ENCODE results near the gene SLFN12L. TPM values are rescaled to one million over a fixed set of nuclear protein-coding genes. Genes with fewer than 3 reads are reported as not detected.
A peak's percentile ranks its signal among the peaks of the same experiment; 100 is the strongest.

SLFN12L gene
- total and polyA plus RNA-seq, 2 donors (not counting 1 experiment from before 2014, with no cell fraction given) = 0.43 to 3.8 TPM

DNA sequence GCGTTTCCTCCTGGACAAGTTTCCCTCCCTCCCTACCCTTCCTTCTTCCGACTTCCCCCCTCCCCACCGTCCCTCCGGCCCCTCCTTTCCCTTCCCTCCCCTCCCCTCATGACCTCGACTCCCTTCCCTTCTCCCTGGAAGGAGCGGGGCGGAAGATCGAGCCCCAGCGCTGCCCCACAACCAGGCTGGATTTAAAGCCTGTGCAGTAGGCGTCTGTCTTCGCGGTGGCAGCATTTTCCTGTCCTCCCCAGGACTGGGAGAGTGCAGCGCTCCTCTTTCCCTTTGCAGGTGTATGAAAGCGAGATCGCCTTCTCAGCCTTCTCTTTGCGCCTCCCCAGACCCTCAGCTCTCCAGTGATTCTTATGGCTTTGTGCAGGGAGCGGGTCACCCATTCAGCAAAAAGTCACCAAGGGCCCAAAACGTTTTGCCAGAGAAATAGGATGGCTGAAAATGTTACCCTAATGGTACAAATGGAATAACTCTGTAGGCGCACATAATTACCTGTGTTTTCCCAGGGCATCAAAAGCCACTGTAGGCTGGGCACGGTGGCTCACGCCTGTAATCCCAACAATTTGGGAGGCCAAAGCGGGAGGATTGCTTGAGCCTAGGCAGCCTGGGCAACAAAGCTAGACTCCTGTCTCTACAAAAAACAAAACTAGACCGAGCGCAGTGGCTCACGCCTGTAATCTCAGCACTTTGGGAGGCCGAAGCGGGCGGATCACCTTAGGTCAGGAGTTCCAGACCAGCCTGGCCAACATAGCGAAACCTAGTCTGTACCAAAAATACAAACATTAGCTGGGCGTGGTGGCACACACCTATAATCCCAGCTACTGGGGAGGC lies 40.8 kb downstream of the SLFN12L start:
- Histone ChIP-seq H3K9ac (ENCODE audit: low read length) (no peak overlapping the region), H3K4me2 (replicated peaks; ENCODE audit: low read depth, low read length, poor library complexity, severe bottlenecking) (peak overlapping the region; percentile 40), H3K9me3 (ENCODE audit: control extremely low read depth in 1 of 3, control insufficient read depth in 2 of 3, insufficient read depth in 1 of 3, low read length in 2 of 3) (peaks cover 7 to 39% (median 7%) of the 10 kb centered on the region in 3 donors), H2AFZ (ENCODE audit: insufficient read depth, low read depth, low read length, poor library complexity, severe bottlenecking) (no peak overlapping the region), H3K36me3 (replicated peaks in 1 of 2; ENCODE audit: control extremely low read depth in 1 of 2, control insufficient read depth in 1 of 2, extremely low read depth in 1 of 2, insufficient read depth in 2 of 2, low read length in 1 of 2) (no peaks in the 10 kb centered on the region), H3K79me2 (ENCODE audit: control insufficient read depth, insufficient read depth, low read length) (no peaks in the 10 kb centered on the region), H3K4me1 (ENCODE audit: control insufficient read depth in 2 of 2, insufficient read depth in 2 of 2, low read length in 2 of 2) (peaks cover 25 to 31% of the 10 kb centered on the region in 2 donors), H4K20me1 (ENCODE audit: control insufficient read depth, insufficient read depth, low read length, poor library complexity, severe bottlenecking) (no peaks in the 10 kb centered on the region), H3K27me3 (replicated peaks in 1 of 4; ENCODE audit: control extremely low read depth in 1 of 4, control insufficient read depth in 3 of 4, insufficient read depth in 4 of 4, low read length in 3 of 4) (peaks cover 0 to 80% (median 61%) of the 10 kb centered on the region in 4 experiments), H3K4me3 (ENCODE audit: control extremely low read depth in 1 of 5, extremely low read depth in 1 of 5, insufficient read depth in 1 of 5, low read depth in 2 of 5, low read length in 4 of 5) (no peak overlapping the region), H3K27ac (ENCODE audit: low read length in 2 of 2) (no peak overlapping the region)
- TF ChIP-seq, protein P1, sequence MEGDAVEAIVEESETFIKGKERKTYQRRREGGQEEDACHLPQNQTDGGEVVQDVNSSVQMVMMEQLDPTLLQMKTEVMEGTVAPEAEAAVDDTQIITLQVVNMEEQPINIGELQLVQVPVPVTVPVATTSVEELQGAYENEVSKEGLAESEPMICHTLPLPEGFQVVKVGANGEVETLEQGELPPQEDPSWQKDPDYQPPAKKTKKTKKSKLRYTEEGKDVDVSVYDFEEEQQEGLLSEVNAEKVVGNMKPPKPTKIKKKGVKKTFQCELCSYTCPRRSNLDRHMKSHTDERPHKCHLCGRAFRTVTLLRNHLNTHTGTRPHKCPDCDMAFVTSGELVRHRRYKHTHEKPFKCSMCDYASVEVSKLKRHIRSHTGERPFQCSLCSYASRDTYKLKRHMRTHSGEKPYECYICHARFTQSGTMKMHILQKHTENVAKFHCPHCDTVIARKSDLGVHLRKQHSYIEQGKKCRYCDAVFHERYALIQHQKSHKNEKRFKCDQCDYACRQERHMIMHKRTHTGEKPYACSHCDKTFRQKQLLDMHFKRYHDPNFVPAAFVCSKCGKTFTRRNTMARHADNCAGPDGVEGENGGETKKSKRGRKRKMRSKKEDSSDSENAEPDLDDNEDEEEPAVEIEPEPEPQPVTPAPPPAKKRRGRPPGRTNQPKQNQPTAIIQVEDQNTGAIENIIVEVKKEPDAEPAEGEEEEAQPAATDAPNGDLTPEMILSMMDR (IDR thresholded peaks at IDR 0.05) = no peak
- TF ChIP-seq EZH2 (IDR thresholded peaks at IDR 0.05; ENCODE audit: borderline replicate concordance, insufficient read depth, low read depth, low read length, poor library complexity, severe bottlenecking) = no peak
- intact Hi-C loops (cut with micrococcal nuclease) = no loop called here
- peak overlapping the region; percentile 37 for H3K27ac Mint-ChIP-seq
- ChIA-PET POLR2A (interaction anchor here (1.4 kb wide), 1 partner anchor 9 kb away, joined by 3 read pairs; no protein-coding TSS in a partner anchor), CTCF (no interaction called here)
- 31% methylated on average over 23 of the region's 30 CpGs for WGBS (ENCODE audit: insufficient coverage)
- peaks cover 2% of the 10 kb centered on the region for H3K9me3 Mint-ChIP-seq (ENCODE audit: insufficient read depth)
- H3K27me3 Mint-ChIP-seq = peaks cover 72% of the 10 kb centered on the region
- H3K4me1 Mint-ChIP-seq = peaks cover 26% of the 10 kb centered on the region
- ATAC-seq (ENCODE audit: low read depth) (no peak), DNase-seq (peak; percentile 36)
- H3K4me3 Mint-ChIP-seq = peak overlapping the region; percentile 53

DNA sequence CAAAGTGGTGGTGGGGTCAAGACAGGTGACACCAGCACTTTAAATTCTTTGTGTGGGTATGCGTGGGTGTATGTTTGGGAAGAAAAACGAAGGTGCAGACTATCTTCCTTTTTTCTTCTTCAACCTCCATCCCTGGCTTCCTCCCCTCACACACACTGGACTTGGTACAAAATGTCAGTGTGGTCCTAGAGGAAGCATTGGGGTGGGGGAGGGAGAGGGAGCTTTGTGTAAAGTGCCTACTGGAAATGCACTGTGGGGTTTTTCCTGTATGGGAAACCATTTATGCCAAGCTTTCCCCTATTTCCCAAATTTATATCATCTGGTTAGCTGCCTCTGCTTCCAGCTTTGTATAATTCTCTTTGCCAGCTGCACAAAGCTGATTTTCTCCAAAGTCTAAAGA lies 44.4 kb downstream of the SLFN12L start:
- Histone ChIP-seq H4K20me1 (ENCODE audit: control insufficient read depth, insufficient read depth, low read length, poor library complexity, severe bottlenecking) (no peaks in the 10 kb centered on the region), H3K9me3 (ENCODE audit: control extremely low read depth in 1 of 3, control insufficient read depth in 2 of 3, insufficient read depth in 1 of 3, low read length in 2 of 3) (peaks cover 10 to 59% (median 18%) of the 10 kb centered on the region in 3 donors), H3K4me3 (ENCODE audit: control extremely low read depth in 1 of 5, extremely low read depth in 1 of 5, insufficient read depth in 1 of 5, low read depth in 2 of 5, low read length in 4 of 5) (no peak overlapping the region), H2AFZ (ENCODE audit: insufficient read depth, low read depth, low read length, poor library complexity, severe bottlenecking) (no peak overlapping the region), H3K36me3 (replicated peaks in 1 of 2; ENCODE audit: control extremely low read depth in 1 of 2, control insufficient read depth in 1 of 2, extremely low read depth in 1 of 2, insufficient read depth in 2 of 2, low read length in 1 of 2) (no peaks in the 10 kb centered on the region), H3K27me3 (replicated peaks in 1 of 4; ENCODE audit: control extremely low read depth in 1 of 4, control insufficient read depth in 3 of 4, insufficient read depth in 4 of 4, low read length in 3 of 4) (peaks cover 0 to 90% (median 73%) of the 10 kb centered on the region in 4 experiments), H3K79me2 (ENCODE audit: control insufficient read depth, insufficient read depth, low read length) (no peaks in the 10 kb centered on the region), H3K4me2 (replicated peaks; ENCODE audit: low read depth, low read length, poor library complexity, severe bottlenecking) (no peak overlapping the region), H3K4me1 (ENCODE audit: control insufficient read depth in 2 of 2, insufficient read depth in 2 of 2, low read length in 2 of 2) (peaks cover 31 to 43% of the 10 kb centered on the region in 2 donors), H3K9ac (ENCODE audit: low read length) (no peak overlapping the region), H3K27ac (ENCODE audit: low read length in 2 of 2) (no peak overlapping the region)
- intact Hi-C loops (cut with micrococcal nuclease) = no loop called here
- H3K9me3 Mint-ChIP-seq (ENCODE audit: insufficient read depth) = peaks cover 3% of the 10 kb centered on the region
- ATAC-seq (ENCODE audit: low read depth) (no peak), DNase-seq (no peak)
- ChIA-PET POLR2A (no interaction called here), CTCF (no interaction called here)
- peaks cover 81% of the 10 kb centered on the region for H3K27me3 Mint-ChIP-seq
- H3K4me3 Mint-ChIP-seq = no peak overlapping the region
- TF ChIP-seq EZH2 (IDR thresholded peaks at IDR 0.05; ENCODE audit: borderline replicate concordance, insufficient read depth, low read depth, low read length, poor library complexity, severe bottlenecking) = no peak
- TF ChIP-seq, protein P1 (IDR thresholded peaks at IDR 0.05) = no peak
- H3K27ac Mint-ChIP-seq = no peak overlapping the region
- peaks cover 35% of the 10 kb centered on the region for H3K4me1 Mint-ChIP-seq
- WGBS (ENCODE audit: insufficient coverage) = no CpG with 5 or more reads among the region's 2 CpGs

Data from B cell (primary cell).